Panc1 (cell line): ENCODE data around the gene HSPBP1.

Source experiments
- CTCF ChIP-seq: fragments of 450-650 bp; IDR thresholded peaks from 2 replicates; pipeline ENCODE4 v1.5.1; 2017; ENCODE audit warnings: mild to moderate bottlenecking
- SIN3A ChIP-seq: IDR thresholded peaks from 2 replicates; pipeline ENCODE4 v1.6.1; 2012; ENCODE audit warnings: low read depth, mild to moderate bottlenecking, low read length, moderate library complexity, borderline replicate concordance; ENCODE audit not compliant: insufficient read depth

GRCh38 chr19:55275851-55276719 lies 3.8 kb downstream of the HSPBP1 start:
- TF ChIP-seq SIN3A: no peak
- no peak for TF ChIP-seq CTCF
